Measurements from ENCODE around the gene EIF3L.

DNA sequence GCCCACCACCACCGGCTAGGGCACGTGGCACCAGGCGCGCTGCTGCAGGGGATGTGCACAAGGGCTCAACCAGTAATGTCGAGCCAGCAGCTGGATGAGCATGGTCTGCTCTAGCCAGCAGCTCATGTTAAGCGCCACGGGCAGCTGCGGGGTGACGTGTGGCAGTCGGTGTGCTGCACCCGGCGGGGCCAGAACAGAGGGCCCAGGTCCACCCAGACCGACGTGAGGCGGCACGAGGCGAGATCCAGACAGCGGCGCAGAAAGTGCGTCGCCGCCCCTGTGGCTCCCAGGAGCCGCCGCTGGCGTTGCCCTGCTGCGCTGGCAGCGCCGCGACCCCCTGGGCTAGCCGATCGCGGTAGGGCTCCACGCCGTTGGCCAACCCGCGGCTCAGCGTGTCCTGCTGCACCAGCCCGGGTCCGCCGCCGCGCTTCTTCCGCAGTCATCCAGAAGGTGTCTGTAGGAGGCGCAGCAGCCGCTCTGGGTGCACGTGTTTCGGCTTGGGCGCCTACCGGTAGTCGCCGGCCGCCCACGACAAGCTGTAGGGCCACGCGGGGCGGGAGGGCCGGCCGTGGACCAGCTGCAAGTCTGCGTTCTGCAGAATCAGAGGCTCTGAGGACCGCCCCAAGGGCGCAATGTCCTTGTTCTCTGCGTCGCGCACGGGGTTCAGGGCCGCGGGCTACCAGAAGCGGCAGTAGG, 30.7 kb upstream of the EIF3L start:
- no peak for TF ChIP-seq POLR2A (IDR thresholded peaks at IDR 0.05)
- TF ChIP-seq, protein P1, sequence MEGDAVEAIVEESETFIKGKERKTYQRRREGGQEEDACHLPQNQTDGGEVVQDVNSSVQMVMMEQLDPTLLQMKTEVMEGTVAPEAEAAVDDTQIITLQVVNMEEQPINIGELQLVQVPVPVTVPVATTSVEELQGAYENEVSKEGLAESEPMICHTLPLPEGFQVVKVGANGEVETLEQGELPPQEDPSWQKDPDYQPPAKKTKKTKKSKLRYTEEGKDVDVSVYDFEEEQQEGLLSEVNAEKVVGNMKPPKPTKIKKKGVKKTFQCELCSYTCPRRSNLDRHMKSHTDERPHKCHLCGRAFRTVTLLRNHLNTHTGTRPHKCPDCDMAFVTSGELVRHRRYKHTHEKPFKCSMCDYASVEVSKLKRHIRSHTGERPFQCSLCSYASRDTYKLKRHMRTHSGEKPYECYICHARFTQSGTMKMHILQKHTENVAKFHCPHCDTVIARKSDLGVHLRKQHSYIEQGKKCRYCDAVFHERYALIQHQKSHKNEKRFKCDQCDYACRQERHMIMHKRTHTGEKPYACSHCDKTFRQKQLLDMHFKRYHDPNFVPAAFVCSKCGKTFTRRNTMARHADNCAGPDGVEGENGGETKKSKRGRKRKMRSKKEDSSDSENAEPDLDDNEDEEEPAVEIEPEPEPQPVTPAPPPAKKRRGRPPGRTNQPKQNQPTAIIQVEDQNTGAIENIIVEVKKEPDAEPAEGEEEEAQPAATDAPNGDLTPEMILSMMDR (IDR thresholded peaks at IDR 0.05), result peak; percentile 7 to 52
- no peak for TF ChIP-seq POLR2AphosphoS5 (IDR thresholded peaks at IDR 0.05)
- no peak for TF ChIP-seq EP300 (IDR thresholded peaks at IDR 0.05)

All from suprapubic skin (tissue), 4 donors.